22Rv1 (cell line): ENCODE data around the gene CDS1.
"Not testable (repeated sequence)": the region's sequence is repeated elsewhere in the genome, so short reads cannot be mapped to it uniquely, and the experiment has no call there.

Experiments used
- H3K27ac ChIP-seq: fragments of 450-650 bp; 2 replicates; pipeline ENCODE4 v1.5.1; 2017
- CTCF ChIP-seq: fragments of 450-650 bp; IDR thresholded peaks from 2 replicates; pipeline ENCODE4 v1.5.1; 2017; ENCODE audit warnings: mild to moderate bottlenecking
- ZFX ChIP-seq: fragments of 450-650 bp; IDR thresholded peaks from 2 replicates; pipeline ENCODE4 v1.6.1; 2017; ENCODE audit warnings: antibody characterized with exemption, borderline replicate concordance

Gene CDS1

DNA sequence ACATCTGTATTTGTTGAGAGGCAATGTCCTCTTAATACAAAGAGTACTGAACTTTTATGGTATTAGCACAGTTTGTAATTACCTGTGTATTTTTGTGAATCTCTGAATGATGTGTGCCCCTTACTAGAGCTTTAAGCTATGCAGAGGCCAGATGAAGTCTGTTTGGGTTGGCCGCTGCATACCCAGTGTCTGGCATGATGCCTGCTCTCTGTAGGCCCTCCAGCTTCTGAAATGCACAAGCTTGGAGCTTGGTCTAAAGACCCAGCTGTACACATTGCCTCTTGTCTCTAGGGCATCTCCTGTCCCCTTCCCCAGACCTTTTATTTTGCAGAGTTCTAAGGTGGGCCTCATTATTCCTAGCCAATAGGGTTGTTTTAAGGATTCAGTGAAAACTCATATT is 68.6 kb downstream of the CDS1 start:
- no peak for TF ChIP-seq CTCF
- TF ChIP-seq ZFX, result no peak
- H3K27ac ChIP-seq, result no peak overlapping the region

- TF ChIP-seq ZFX (no peak), CTCF (no peak)
- no peak overlapping the region for H3K27ac ChIP-seq
Measured at GRCh38 chr4:84652478-84652877, 69.6 kb downstream of the CDS1 start.

DNA sequence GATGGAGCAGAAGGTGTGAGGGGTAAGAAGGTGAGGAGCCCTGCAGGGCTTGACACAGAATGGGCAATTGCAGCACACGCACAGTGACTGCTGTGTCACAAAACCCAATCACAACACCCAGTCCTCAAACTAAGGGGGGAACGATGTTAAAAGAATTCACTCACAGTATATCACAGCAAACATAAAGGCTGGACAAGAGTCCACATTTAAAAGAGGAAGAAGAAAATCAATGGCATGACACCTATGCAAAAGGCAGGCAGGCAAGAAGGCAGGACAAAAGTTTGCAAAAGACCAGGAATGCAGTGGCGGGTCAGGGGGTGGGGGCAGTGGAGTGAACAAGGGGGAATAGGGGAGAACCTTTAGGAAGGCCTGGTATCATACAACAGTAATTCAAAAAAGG is 77.7 kb downstream of the CDS1 start:
- no peak overlapping the region for H3K27ac ChIP-seq
- TF ChIP-seq ZFX (no peak), CTCF (no peak)

DNA sequence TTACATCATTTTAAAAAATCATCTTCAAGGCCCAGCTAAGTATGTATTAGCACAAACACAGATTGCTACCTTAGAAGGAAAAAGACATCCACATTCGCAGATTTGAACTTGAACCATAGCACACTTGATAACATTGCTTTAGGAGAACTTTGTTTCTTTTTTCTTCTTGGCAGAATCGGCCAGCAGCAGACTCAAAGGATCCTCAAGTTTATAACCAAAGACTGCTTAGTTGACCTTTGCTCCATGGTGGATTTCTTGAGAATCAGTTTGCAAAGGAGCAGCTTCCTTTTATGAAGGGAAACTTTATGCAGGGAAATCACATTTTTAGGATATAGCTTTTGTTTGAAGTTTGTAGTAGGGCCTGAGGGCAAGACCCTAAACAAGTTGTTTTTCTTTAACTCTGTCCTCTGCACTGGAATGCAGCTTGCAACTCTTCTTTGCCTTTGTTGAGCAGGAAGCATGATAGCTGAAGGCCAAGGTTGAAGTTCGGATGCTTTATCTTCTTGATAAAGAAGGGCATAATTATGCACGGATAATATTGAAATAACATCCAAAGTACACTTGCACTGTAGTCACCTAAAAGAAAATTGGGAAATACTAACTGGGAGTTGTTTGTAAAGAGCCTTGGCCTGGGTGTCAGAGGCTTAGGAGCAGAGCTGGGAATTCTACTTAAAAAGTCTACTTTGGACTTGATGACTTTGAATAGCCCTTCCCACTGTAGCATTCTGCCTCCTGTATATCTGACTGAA is 78.4 kb downstream of the CDS1 start:
- no peak overlapping the region for H3K27ac ChIP-seq
- TF ChIP-seq CTCF, result no peak
- no peak for TF ChIP-seq ZFX

DNA sequence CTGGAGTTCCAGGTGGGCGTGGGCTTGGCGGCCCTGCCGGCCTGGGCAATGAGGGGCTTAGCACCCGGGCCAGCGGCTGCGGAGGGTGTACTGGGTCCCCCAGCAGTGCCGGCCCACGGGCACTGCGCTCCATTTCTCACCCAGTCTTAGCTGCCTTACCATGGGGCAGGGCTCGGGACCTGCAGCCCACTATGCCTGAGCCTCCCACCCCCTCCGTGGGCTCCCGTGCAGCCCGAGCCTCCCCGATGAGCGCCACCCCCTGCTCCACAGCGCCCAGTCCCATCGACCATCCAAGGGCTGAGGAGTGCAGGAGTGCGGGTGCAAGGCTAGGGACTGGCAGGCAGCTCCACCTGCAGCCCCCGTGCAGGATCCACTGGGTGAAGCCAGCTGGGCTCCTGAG is 81.8 kb downstream of the CDS1 start:
- H3K27ac ChIP-seq, result not testable (repeated sequence)

DNA sequence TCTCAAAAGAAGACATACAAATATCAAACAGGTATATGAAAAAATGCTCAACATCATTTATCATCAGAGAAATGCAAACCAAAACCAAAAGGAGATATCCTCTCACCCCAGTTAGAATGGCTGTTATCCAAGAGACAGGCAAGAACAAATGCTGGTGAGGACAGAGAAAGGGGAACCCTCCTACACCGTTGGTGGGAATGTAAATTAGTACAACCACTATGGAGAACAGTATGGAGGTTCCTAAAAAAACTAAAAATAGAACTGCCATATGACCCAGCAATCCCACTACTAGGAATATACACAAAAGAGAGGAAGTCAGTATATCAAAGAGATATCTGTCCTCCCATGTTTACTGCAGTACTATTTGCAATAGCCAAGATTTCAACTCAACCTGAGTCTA is 83.5 kb downstream of the CDS1 start:
- TF ChIP-seq ZFX (no peak), CTCF (no peak)

DNA sequence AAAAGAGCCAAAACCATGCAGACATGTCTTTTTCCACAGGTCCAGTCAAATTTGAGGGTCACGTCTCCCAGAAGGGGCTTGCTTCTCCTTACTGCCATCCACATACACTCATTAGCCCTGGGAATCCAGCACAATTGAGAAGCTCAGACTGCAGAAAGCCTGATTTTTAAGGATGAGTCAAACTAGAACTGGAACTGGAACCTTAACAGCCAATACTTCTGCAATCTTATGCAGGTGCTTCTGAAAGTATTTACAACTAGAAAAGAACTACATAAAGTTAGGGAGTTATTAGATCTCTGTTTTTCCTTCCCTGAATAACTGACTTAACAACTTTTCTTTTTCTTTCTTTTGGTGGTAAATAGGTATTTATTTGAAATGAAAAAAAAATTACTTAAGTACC is 86.3 kb downstream of the CDS1 start:
- no peak overlapping the region for H3K27ac ChIP-seq
- TF ChIP-seq CTCF (no peak), ZFX (no peak)

More for the DNA sequence above, 83.5 kb downstream of the CDS1 start:
- no peak overlapping the region for H3K27ac ChIP-seq

DNA sequence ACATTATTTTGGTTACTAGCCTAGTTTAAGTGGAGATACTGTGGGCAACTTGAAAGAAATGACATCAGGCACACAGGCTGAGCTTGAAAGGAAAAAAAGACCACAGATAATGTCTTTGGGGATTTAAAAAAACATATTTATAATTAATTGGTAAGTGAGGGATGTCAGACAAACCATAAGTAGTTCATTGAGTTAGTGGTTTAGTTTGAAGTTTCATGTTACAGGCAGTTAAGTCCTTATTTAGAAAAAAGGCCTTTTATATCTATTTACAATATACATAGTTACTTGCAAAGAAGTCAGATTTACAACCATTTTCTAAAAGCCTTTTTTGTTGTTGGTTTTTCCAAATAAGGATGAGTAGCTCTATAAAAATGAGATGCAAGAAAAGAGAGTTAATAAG is 89.2 kb downstream of the CDS1 start:
- TF ChIP-seq ZFX, result no peak
- no peak for TF ChIP-seq CTCF
- H3K27ac ChIP-seq, result no peak overlapping the region
